Ramos (cell line): ENCODE results near the gene GAS2L1.

Experiments used
- in situ Hi-C: fragments of 300-500 bp; cut with MboI; formaldehyde crosslinking; loops from one replicate; pipeline ENCODE4 v1.14.3; 2022; ENCODE audit warnings: low sequenced_read_pairs; ENCODE audit not compliant: unreplicated experiment

The GAS2L1 gene

DNA sequence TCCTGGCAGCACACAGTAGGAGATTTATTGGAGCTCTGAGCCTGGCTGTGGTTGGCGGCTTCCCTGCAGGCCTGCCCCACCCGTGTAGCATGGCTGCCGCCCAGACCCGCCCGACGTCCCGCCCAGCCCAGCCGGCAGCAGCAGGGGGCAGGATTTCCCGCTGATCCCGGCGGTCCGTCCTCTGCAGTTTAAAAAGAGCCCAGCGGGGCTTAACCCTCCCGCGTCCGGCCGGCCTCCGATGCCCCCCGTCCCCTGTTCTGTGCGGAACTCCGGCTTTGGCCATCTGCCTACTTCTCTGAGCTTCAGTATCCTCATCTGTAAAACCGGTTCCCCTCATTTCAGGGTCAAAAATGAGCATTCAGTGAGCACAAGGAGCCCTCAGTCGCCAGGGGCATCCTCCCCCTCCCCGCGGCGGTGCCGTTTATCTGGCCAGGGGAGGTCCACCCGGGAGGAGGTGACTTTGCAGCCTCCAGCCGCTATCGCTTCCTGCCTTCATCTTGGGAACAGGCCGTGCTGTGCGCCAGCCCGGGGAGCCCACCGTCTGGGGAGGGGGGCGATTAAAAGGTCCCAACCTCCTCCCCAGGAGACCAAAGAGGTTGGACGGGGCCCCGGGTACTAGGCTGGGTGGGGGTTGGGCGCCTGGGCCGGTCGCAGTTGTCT lies at the start of gene GAS2L1:
Gene GAS2L1 (plus strand): TSS at position 476 of the 660 bp plus-strand sequence. CDS start 1,456 bp downstream, outside the sequence.
- in situ Hi-C loops = no loop called here

DNA sequence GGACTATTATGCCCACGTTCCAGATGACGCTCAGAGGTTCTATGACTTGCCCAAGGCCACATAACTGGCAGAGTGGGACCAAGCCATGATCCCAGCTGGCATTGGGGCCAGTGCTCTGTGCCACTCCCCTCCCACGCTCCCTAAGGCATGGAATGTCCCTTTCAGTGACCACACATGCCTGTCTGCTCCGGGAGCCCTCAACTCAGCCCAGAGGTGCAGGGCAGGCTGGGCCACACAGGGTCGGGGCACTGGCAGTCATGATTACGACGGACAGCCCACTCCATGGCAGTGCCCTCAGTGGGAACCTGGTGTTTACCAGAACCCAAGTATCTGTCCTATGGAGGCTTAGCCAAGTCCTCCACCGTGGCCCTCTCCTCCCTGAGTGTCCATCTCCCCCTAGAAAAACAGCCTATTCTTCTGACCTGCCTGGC lies 48.7 kb upstream of the GAS2L1 start:
- in situ Hi-C loops = no loop called here

DNA sequence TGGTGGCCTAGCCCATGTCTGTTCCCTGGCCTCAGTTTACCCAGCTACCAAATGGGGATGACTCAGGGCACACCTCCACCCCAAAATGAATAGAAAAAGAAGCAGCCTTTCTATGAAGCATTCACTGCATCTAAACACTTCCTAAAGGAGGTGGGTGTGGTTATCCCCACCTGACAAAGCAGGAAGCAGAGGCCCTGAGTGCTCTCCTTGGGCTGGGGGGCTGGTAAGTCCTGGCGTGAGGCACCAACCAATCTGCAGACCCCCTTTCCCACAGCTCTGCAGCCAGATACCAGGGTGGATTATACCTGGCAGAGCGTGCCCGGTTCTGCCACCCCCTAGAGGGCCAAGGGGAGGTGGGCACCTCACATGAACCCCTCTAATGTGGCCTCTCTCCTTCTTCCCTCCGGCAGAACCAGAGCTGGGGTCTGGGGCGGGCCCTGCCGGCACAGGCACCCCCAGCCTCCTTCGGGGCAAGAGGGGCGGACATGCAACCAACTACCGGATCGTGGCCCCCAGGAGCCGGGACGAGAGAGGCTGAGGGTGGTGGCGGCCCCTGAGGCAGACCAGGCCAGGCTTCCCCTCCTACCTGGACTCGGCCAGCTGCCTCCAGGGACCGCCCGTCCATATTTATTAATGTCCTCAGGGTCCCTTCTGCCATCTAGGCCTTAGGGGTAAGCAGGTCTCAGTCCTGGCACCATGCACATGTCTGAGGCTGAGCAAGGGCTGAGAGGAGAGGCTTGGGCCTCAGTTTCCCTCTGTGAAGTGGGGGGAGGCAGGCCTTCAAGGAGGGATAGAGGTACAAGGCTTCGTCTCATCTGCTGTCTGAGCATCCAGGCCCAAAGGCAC lies 47.8 kb upstream of the GAS2L1 start:
- in situ Hi-C loops = no loop called here

DNA sequence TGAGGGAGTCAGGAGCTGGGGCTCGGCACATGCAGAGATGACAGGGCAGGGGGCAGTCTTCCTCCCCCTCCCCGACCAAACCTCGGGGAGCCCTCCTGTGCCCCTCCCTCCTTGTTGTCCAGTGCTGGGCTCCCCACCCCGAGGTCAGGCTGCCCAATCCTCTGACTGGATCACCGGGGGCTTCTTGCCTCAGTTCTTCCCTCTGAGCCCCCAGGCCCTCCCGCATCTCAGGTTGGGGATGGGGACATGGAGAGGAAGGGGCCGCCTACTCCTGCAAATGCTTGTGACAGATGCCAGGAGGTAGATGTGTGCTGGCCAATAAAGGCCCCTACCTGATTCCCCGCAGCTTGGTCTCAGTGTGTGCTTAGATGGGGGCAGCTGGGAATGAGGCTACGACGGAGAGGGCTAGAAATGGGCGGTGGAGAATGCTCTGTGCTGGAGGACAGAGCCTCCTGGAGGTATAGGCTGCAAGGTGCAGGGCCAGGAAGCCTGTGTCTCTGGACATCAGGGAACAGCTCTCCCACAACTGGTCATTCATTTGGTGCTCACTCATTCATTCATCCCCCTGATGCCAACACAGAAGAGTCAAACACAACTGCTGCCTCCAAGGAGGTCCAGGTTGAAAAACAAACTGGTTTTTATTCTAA lies 47.1 kb upstream of the GAS2L1 start:
- in situ Hi-C loops = no loop called here

DNA sequence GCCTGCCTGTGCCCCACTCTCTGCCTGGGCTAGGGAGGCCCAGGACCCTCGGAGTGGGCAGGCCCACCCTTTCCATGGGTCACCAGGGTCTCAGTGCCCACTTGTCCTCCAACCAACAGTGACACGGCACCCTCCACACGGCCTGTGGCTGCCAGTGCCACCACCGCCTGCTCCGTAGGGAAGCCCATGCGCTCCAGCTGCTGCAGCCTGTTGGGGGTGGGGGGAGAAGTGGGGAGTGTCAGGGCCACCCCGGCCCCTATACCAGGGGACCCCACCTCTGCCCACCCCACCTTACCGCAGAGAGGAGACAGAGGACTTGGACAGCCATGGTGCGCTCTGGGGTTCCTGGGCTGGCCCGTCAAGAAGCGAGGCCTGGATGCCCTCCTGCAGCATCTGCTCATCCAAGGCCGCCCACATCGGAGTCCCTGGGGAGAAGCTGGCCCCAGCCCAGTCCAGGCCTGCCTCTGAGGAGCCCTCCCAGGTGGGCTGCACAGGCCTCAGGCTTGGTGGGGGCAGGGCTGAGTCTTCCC lies 46.4 kb upstream of the GAS2L1 start:
- in situ Hi-C loops = no loop called here

DNA sequence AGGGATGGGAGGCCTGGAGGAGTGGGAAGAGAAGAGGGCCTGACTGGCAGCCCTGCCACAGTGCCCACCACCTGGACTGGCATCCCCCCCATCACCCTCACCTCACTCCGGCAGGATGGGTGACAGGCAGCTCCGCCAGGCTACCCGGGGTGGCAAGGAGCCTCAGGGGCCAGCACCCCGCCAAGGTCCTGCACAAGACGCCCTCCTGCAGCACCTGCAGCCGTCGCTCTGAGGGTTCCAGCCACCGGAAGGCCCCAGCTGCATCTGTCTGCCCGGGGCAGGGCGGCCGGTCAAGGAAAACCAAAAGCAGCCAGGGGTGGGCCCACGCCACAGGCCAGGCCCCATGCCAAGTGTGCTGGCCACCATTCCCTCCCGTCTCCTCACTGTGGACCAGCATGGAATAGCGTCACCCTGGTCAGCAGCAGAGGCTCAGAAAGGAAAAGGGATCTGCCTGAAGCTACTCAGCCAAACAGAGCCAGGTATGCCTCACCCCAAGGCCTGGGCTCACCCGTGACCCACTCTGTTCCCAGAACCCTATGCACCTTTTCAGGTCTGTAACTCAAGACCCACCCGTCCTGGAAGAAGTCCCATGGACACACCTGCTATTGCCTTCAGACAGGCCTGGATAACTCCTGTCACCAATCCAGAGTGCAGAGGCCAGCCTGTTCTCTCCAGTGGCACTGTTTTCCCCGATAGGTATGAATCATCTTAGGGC lies 45.7 kb upstream of the GAS2L1 start:
- in situ Hi-C loops = no loop called here

DNA sequence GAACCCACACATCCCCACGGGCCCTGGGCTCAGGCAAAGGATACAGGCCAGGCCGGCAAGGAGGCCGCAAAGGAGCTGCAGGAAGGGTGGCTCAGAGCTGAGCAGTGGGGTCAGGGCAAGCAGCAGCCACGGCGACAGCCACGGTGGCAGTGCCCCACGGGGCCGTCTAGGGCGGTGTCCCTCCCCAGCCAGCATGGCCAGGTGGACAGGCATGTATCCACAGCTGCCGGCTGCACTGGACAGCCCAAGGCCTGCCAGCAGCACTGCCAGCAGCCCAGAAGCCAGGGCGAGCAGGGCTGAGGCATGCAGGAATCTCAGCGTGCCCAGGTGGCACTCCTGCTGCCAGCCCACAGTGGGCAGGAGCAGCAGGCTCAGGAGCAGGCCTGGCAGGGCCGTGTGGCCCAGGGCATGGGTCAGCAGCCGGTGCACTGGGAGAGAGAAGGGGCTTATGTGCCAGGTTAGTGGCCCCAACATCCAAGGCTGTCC lies 42.6 kb upstream of the GAS2L1 start:
- in situ Hi-C loops = no loop called here

DNA sequence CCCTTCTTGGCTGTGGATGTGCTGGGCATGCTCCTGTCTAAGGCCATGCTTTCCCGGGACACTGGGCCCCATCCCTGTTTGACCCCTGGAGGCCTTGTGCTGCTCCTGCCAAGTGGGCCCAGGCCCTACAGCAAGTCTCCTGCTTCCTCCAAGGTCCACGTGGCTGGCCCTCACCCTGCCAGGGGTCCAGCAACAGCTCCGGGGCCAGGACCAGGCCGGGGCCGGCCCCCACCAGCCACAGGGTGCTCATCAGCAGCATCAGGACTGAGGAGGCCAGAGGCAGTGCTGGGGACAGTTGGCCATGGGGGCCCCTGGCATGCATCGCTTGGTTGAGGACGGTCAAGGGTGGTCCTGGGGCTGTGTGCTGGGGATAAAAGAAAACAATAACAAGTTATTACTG lies 41.1 kb upstream of the GAS2L1 start:
- in situ Hi-C loops = no loop called here

DNA sequence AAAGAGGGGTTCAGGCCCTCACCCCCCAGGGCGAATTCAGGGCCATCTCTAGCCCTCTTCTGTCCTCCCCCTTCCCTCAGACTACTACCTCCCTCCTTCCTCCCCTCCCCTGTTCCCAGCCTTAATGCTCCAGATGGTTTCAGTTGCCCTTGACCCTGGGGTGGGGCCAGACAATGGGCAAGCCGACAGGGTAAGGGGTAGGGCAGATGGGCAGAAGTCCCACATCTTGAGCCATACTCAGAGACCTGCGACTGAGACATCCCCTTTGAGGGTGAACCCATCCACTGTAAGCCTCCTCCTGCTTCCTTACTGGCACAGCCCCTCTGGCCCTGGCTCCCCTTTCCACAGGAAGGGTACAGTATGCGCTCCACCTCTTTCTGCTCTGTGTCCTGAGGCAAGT lies 40.5 kb upstream of the GAS2L1 start:
- in situ Hi-C loops = no loop called here

DNA sequence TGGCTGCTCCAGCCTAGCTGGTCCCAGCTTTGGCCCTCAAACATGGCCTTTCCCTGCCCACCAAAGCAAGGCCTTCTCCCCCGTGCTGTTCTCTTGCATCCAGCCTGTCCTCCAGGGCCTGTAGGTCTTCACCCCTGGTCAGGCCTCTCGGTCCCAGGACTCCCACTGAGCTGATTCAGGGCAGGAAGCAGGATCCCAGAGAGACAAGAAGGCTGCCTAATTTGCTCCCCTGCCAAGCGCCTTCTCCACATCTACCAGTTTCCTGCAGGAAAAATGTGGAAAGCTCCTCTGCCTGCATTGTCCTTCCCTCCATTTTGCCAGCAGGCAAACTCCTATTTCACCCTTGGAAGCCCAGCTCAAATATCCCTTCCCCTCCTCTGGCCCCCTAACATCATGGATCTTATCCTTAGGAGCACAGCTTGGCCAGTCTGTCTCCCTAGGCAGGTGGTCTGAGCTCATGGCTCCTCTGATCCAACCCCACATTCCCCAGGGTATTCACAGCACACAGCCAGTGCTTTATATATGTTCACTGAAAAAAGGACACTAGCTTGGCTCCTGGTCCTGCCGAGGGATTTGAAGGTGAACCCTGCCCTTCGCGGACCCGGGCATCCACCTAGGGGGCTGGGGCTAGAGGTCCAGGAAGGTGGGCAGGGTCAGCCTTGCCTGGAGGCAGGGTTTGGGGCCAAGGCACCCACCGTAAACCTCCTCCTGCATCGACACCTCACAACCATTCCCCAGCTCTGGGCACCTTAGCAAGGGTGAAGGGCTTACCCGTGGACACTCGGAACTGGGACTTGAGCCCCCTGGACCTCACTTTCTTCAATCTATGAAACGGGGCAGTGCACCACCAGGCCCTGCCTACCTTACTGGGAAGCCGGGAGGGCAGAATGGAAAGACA lies 39.6 kb upstream of the GAS2L1 start:
- in situ Hi-C loops = no loop called here

DNA sequence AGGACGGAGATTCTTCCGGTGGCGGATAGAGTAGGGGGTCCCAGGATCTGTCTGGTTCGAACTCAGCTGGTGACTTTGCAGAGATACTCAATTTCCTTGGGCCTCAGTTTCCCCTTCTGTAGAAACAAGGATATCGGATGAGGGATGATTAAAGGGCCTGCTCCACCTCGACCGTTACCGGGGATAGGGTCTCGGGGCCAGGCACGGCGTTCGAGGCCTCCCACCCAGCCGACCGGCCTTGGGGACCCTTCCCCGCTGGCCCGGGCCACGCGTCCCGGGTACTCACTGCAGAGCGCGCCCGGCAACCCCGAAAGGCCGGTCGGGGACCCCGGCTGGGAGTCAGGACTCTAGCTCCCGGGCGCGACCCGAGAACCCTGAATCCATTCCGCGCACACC lies 39.0 kb upstream of the GAS2L1 start:
- in situ Hi-C loops = no loop called here

DNA sequence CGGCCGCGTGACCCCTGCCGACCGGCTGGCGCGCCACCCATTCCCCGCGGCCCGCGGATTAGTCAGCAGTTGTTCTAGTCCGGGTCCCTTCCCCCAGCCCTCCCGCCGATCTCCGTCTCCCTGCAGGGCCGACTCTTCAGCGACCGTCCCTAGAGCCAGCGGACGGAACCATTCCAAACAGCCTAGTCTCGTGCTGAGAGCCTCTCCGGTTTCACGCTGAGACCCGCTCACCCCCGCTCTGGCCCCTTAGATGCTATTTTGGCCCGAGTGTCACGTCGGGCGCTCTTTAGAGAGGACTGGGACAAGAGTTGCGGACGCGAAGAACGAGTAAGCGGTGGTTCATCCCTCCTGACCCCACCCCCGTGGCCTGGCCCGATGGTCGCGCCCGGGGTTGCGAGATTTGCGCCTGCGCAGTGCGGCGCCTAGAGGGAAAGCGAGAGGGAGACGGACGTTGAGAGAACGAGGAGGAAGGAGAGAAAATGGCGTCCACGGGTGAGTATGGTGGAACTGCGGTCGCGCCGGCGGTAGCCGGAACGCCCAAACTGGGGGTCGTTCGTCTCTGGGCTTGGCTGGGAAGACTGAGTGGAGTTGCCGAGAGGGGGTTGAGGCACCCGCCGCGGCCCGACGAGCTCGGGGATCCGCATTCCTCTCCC lies 38.5 kb upstream of the GAS2L1 start, which contains the start of the genes EWSR1 and RHBDD3:
Gene EWSR1 (plus strand): TSS at position 411 of the 653 bp plus-strand sequence. CDS start 69 bp downstream, at position 480.
Gene RHBDD3 (minus strand): TSS at position 124 of the 653 bp plus-strand sequence. CDS start 2,355 bp downstream, outside the sequence.
- in situ Hi-C loops = no loop called here

DNA sequence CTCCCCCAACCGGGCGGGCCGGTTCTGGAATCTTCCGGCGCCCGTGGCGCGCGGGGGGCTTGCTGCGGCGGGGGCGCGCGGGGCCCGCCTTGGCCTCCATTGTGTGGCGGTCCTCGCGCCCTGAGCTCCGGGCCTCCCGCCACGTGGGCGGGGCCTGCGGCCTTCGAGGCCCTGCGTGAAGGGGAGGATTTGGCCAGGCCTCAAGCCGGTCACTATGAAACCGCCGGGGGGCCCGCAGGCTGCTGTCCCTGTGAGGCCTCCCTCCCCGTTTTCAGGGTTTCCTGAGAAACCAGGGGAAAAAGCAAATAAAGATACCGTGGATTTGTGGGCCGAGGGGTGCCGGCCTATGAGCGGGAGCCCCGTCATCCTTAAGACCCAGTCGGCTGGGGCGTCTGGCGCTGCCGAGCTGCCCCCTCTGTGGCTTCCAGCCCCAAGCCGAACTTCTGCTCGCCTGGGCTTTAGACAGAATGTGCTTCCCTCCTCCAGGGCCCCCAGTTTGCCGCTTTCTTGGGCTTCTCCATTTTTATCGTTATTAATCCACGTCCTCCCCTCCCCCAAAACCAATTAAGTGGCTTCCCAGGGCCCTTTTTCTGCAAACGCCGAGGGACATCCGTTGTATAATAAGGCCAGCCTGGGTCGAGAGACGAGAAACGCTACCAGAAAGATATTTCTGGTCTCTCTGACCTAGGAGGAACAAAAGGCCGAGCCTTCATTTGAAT lies 37.8 kb upstream of the GAS2L1 start:
- in situ Hi-C loops = no loop called here

DNA sequence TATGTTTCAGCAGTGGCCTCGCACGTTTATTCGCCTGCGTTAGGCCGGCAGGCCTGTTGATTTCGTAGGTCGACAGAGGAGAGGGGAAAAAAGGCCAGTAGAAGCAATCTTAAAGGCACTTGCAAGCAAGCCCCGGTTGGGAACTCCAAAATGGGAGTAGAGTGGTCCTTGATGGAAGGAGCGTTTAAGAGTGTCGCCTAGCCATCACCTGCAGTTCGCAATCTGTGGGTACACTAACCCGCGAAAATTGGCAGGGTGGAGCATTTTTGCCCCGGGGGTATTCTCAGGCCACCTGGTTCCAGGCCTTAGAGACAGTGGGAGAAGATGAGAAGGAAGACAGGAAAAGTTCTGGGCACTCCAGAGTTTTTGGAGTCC lies 37.2 kb upstream of the GAS2L1 start:
- in situ Hi-C loops = no loop called here

DNA sequence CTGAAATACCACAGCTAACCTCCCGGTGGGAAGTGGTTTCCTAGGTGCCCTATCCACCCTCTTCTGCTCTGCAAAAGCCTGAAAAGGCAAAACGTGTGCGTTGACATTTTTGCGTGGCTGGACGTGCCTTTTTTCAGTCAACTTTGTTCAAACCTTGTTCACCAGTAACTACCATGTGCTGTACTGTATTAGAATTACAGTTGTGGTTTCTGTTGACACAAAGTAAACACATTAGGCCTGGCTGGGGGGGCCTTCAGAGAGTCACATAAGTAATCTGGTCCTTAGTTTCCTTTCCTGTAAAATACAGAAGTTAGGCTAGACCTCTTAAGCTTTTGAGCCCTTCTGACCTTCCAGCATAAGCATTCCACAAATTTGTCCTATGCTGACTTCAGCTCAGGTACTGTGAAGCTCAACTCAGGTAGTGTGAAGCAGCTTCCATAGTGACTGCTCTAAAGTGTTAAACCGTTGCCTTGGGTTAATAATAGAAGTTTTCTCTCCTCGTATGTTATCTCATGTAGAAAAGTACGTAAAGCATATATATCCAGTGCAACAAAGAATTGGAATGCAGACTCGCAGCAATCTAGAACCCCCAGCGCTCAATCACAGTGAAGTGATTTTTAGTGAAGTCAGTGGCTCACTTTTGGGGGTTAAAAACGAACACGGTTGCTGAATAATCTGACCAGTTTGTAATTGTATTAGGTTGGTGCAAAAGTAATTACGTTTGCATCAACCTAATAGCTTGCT lies 36.5 kb upstream of the GAS2L1 start:
- in situ Hi-C loops = no loop called here

DNA sequence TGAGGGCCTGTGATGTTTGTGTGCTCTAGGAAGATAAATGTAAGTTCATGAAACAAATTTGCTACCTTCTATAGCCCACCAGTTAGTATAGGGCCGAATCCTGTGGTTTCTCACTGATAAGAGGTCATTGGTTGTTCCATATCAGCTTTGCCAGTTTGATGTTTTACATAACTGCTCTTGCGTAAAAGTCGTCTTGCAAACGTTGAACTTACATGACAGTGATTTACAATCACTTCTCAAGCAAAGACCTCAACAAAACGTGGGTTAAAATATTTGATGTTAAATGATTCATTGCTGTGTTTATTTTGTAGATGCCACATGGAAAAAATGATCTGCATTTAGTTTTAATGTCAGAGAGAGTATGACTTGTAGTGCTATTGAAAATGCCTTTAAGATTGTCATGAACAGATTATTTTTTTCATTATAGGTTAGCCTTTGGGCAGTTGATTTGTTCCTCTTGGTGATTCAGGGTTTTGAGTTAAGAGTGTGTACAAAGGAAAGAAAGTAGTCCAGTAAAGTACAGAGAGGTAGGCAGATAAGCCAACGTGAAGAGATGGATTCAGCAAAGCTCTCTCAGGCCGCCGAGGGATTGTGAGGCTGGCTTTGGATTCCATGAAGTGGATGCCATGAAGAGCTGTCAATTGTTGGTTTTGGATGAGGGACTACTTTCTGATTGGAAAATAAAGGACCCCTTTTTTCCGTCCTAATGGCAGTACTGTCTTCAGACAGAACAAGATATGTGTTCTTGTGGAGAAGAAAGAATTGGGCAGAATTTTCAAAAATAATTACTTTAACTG lies 35.8 kb upstream of the GAS2L1 start:
- in situ Hi-C loops = no loop called here
